ENCODE measurements around the gene EGFLAM.
"Not testable (repeated sequence)": the region's sequence is repeated elsewhere in the genome, so short reads cannot be mapped to it uniquely, and the experiment has no call there.

GRCh38 chr5:38415772-38416171 lies 157.4 kb downstream of the EGFLAM start:
- TF ChIP-seq POLR2AphosphoS5 (IDR thresholded peaks at IDR 0.05; ENCODE audit: low read length); ZBTB33 (IDR thresholded peaks at IDR 0.05); TCF7 (IDR thresholded peaks at IDR 0.05; ENCODE audit: borderline replicate concordance); POLR2A (IDR thresholded peaks at IDR 0.05; ENCODE audit: low read depth, low read length); SUZ12 (IDR thresholded peaks at IDR 0.05; ENCODE audit: unreplicated experiment); ZBTB40 (IDR thresholded peaks at IDR 0.05; ENCODE audit: borderline replicate concordance); RAD21 (IDR thresholded peaks at IDR 0.05; ENCODE audit: insufficient read depth, low read depth, low read length); ELK1 (IDR thresholded peaks at IDR 0.05; ENCODE audit: low read depth, low read length): not testable (repeated sequence)

Data from GM12878 (cell line).